HG02610 (cell line): Measurements from ENCODE around the gene ISLR2.

Source experiments
- ATAC-seq: cut with Tn5 transposase; IDR thresholded peaks from one replicate; pipeline ENCODE4 v1.9.1; 2021; ENCODE audit warnings: mild to moderate bottlenecking, moderate library complexity; ENCODE audit not compliant: unreplicated experiment

The ISLR2 gene

DNA sequence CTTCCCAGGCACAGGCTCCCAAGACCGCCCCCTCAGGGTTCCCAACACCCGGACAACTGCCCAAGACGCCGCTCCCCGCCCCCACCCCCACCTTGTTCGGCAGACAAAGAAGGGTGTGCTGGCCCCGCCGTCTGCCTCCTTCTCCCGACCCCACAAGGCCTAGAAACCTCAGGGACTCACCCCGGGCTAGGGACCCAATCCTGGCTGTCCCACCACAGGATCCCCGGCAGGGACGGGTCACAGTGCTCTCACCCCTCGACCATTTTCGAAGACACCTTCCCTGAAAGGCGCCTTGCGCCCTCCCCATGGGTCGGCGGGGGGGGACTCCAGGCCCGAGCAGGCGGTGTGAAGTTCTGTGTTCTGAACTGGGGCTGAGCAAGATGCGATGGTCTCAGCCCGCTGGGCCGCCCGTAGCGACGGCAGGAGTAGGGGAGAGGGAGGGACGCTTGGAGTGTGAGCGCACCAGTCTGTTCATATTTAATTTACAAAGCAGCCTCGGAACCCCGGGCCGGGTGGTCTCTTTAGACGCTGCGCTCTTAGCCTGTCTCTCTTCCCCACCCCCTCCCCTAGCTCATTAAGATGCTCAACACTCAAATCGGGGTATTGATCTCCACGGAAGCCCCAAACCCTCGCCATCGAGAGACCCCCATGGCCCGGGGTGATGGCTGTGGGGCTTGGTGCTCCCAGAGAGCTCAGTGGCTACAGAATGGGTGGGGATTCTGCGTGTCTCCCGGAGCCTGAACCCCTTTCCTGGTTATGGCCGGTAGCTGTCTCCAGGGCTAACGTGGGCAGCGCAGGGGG is 1.4 kb upstream of the ISLR2 start:
- ATAC-seq = no peak

DNA sequence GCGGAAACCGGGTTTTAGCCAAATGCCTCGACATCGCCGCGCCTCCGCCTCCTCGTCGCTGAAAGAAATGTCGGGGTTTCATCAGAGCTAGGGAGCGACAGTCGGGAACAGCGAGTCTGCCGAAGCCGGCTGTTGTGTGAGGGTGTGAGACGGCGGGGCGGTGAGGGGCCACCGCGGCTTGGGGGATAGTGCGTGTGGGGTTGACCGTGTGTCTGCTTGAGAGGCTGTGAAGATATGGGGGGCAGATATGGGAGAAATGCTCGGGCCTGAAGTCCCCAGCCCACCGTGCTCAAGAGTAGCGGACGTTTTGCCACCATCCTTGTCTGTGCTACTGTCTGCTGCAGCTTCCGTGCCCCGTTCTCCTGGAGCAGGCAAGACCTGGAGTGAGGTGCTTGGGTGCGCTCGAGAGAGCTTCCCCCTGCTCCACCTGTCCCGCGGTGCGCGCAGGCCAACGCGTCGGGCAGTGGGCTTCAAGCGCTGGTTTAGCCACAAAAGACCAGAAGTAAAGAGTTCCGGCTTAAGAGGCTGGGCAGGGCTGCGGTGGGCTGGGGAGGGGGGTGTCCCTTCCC is 716 bp upstream of the ISLR2 start:
- ATAC-seq = no peak

DNA sequence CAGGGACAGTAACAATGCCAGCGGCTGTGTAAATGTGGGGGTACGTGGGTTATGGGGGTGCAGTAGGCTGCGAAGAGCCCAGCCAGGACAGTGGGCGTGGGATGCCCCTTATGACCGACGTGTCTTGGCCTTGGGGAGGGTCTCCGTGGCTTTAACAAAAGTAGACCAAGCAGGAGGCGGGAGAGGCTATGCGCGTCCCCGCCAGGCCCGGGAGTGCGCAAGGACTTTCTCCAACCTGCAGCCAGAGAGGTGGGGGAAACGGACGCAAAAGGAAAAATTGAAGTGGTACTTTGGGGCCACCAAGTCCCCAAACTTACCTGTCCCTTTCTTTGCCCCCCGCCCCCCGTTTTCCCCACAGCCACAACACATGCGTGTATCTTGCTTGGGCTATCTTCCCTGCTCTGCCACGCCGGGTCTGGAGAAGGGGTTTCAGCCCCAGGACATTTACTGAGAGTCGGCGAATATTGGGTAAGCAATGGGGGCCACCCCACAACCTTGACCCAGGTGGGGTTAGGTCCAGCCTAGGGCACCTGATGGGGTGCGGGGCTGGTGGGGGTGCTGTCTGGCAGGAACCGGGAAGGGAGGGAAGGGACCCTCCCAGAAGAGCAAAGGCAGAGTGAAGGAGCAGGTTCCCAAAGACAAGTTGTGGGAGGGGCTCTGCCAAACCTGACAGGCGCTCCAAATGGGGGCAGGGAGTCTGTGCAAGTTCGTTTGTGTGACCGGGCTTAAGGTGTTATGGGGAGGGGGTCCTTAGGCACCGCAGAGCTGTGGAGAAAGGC is 652 bp downstream of the ISLR2 start:
- no peak for ATAC-seq

DNA sequence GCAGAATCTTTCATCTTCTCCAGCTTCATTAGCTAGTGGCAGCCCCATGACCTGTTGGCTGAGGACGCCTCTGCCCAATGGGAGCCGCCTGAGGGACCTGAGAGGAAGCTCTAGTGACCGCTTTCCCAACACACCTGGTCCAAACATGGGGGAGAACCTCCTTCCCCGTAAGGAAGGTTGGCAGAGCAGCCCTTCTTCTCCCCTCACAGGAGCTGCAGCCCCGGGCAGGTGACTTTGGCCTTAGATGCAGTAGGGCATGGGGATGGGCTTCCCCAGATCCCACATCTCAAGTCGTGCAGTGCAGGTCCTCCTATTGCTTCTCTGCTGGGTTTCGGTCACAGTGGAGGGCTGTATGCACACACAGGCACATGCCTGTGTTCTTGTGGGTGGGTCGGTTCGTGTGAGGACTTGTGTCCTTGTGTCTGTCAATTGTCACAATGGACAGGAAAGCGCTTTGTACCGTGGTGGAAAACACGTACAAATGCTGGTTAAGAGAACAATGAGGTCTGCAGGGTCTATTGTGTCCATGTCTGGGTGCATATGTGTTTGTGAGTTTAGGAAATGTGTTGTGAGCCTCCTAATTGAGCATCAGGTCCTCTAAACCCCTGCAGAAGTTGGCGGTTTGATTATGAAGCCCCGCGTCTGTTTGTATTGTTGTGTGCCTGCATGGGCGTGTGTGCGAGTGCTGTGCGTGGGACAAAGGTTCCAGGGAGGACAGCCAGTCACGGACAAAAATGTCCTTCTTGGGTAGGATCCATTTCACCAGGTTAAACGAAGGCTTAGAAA is 1.4 kb downstream of the ISLR2 start:
- ATAC-seq = no peak

DNA sequence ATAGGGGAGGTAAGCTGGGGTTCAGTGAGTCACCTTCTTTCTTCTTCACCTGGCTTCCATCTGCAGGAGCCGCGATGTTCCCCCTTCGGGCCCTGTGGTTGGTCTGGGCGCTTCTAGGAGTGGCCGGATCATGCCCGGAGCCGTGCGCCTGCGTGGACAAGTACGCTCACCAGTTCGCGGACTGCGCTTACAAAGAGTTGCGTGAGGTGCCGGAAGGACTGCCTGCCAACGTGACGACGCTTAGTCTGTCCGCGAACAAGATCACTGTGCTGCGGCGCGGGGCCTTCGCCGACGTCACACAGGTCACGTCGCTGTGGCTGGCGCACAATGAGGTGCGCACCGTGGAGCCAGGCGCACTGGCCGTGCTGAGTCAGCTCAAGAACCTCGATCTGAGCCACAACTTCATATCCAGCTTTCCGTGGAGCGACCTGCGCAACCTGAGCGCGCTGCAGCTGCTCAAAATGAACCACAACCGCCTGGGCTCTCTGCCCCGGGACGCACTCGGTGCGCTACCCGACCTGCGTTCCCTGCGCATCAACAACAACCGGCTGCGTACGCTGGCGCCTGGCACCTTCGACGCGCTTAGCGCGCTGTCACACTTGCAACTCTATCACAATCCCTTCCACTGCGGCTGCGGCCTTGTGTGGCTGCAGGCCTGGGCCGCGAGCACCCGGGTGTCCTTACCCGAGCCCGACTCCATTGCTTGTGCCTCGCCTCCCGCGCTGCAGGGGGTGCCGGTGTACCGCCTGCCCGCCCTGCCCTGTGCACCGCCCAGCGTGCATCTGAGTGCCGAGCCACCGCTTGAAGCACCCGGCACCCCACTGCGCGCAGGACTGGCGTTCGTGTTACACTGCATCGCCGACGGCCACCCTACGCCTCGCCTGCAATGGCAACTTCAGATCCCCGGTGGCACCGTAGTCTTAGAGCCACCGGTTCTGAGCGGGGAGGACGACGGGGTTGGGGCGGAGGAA is 2.6 kb downstream of the ISLR2 start:
- no peak for ATAC-seq

DNA sequence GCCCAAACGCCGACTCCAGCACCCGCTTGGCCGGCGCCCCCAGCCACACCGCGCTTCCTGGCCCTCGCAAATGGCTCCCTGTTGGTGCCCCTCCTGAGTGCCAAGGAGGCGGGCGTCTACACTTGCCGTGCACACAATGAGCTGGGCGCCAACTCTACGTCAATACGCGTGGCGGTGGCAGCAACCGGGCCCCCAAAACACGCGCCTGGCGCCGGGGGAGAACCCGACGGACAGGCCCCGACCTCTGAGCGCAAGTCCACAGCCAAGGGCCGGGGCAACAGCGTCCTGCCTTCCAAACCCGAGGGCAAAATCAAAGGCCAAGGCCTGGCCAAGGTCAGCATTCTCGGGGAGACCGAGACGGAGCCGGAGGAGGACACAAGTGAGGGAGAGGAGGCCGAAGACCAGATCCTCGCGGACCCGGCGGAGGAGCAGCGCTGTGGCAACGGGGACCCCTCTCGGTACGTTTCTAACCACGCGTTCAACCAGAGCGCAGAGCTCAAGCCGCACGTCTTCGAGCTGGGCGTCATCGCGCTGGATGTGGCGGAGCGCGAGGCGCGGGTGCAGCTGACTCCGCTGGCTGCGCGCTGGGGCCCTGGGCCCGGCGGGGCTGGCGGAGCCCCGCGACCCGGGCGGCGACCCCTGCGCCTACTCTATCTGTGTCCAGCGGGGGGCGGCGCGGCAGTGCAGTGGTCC is 3.5 kb downstream of the ISLR2 start:
- ATAC-seq = no peak

DNA sequence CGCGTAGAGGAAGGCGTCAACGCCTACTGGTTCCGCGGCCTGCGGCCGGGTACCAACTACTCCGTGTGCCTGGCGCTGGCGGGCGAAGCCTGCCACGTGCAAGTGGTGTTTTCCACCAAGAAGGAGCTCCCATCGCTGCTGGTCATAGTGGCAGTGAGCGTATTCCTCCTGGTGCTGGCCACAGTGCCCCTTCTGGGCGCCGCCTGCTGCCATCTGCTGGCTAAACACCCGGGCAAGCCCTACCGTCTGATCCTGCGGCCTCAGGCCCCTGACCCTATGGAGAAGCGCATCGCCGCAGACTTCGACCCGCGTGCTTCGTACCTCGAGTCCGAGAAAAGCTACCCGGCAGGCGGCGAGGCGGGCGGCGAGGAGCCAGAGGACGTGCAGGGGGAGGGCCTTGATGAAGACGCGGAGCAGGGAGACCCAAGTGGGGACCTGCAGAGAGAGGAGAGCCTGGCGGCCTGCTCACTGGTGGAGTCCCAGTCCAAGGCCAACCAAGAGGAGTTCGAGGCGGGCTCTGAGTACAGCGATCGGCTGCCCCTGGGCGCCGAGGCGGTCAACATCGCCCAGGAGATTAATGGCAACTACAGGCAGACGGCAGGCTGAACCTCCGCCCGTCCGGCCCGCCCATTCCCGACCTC is 4.1 kb downstream of the ISLR2 start:
- no peak for ATAC-seq

DNA sequence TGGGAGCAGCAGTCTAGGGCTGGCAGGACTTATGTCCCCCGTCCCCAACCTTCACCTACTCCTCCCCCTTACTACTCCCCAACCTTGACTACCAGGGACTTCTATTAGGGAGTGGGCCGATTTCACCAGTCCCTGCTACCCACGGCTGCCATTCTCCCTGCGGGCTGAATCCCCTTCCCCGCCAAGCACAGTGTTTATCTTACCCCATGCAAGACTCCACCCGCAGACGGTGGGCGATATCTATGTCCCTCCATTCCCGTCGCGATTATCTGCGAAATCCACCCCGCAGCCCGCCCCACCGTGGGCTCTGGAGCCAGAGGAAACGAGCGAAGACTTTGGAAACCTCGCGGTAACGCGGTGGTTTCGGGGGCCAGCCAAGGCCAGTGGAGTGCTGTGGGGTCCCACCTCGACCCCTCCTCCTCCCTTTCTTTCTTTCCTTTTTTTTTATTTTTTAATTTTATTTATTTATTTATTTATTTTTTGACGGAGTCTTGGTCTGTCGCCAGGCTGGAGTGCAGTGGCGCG is 4.7 kb downstream of the ISLR2 start:
- ATAC-seq = no peak

DNA sequence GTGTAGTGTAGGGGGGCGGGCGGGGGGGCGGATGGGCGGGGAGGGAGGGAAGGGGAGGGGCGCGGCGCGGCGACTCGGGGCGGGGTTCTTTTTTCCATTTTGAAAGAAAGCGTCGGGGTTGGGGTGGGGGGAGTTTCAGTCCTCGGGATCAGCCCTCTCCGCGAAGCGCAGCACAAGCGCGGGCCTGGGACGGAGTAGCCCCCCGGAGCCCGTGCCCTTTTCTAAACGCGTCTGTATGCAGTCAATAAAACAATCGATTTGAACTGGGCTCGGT is 6.1 kb downstream of the ISLR2 start:
- no peak for ATAC-seq

DNA sequence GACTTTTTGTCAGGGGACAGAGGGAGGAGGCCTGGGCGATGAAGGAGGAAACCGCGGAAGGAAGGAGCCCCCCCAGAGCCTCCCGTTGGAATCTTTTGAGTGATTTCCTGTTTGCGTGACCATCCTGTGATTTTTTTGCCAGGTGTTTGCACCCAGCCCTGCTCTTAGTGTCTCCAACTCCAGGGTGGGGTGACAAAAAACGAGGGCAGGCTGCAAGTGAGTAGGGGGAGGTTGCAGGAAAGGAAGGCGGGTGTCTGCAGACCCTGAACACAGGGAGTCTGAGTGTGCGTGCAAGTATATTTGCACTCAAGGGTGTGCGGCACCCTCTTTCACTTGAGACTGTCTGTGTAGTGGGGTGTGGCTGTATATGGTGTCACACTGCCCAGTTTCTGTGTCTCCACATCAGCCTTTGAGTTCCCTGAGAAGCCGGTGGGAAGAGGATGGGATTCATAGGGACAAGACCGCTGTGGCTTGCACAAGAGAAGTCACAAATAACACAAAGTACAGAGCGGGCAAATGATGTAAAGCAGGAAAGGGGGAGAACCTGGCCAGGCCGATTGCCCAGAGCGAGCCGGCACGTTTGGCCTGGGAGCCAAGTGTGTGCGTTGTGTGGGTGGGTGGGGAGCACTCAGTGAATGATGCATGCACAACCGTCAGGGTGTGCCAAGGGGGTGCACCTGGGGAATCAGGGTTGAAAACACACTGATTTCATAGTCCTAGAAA is 6.6 kb downstream of the ISLR2 start:
- no peak for ATAC-seq

DNA sequence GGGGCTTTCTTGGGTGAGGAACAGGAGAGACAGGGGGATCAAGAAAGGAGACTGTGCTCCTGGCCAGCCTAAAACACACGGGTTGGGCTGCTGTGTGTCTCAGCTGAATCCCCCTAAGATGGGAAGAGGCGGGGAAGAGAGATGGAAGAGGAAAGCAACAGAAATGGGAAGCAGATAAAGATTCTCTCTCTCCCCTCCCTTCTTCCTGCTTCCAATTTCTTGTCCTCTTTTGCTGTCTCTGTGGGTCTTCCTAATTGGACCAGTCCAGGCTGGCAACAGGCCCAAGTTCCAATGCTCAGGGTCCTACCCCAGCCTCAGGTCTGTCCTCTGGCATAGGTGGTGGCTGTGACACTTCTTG is 7.1 kb downstream of the ISLR2 start:
- no peak for ATAC-seq

DNA sequence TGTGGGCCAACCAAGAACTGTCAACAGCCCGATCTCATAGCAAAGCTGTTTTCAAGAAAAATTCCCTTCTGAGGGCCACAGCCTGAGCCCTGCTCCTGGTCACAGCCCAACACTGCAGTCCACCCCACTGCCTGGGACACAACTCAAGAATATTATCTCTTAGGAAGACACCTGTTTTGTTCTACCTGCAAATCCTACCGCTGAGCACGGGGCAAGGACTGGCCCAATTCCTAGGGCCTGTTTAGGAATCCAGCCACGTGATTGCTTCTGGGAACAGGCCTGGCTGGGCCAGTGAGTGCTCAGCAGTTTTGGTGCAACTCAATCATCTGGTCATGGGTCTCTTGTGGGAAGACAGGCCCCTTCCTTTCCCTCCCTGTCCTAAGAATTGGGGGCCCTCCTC is 8.3 kb downstream of the ISLR2 start:
- no peak for ATAC-seq

DNA sequence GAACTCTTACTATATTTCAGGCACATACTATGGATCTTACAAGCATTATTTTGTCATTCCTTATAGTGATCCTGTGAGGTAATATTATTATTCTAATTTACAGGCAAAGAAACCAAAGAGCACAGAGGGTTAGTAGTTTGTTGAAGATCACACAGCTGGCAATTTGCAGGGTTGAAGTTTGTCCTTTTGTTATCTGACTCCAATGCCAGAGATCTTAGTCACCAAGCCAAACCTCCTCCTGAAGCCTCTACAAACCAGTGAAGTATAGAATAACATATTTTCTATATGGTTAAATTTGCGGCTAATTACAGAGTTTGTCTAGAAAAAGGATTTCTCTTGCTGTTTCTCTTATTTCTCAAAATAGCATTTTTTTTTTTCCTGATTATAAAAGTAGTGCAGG is 11.2 kb downstream of the ISLR2 start:
- ATAC-seq = no peak

DNA sequence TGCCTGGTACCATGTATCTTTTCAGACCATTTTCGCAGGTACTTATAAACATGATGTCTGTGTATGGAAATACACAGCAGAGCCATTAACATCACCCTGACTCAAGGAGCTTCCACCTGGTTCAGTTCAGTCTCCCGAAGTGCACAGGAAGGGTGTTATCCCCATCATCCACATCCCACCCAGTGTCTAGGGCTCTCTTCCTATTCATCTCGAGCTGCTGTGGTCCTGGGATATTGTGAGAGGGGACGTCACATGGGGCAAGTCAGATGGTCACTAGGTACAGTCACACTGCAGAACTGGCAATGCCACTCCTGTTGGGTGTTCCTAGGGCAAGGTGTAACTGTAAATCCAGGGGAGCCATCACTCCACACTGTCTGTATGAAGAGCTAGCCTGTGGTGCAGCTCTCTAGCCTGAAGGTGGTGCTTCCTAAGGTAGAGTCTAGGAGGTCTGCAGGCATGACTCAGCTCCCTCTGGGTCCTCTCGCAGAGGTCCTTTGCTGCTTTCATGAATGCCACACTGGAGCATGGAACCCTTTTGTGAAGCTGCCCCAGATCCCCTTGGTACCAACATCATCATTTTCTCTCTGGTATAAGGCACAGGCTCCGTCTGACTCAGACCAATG is 13.9 kb downstream of the ISLR2 start:
- no peak for ATAC-seq

DNA sequence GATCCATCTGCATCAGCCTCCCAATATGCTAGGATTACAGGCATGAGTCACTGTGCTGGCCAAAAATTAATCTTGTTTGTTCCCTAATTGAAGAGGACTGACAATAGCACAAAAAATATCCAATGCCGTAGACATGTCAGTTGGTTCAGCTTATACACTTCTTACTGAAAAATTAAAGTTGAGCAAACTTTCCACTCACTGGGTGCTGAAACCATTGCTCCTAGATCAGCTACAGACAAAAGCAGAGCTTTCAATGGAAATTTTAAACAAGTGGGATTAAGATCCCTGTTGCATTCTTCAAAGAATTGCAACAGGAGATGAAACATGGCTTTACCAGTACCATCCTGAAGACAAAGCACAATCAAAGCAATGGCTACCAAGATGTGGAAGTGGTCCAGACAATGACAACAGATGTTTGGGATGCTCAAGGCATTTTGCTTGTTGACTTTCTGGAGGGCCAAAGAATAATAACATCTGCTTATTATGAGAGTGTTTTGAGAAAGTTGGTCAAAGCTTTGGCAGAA is 16.0 kb downstream of the ISLR2 start:
- ATAC-seq = no peak

DNA sequence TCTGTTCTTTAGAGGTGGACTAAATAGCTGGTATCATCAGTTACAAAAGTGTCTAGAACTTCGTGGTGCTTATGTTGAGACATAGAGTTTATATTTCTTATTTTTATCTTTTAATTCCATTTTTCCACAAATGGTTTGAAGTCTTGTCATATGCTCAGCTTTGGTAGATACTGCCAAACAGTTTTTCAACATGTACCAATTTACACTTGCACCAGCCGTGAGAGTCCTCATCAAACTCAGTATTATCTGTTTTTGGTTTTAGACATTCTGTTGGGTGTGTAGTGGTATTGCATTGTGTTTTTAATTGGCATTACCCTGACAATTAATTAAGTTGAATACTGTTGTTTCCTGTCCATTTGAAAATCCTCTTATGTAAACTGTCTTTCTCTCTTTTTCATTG is 16.7 kb downstream of the ISLR2 start:
- no peak for ATAC-seq

DNA sequence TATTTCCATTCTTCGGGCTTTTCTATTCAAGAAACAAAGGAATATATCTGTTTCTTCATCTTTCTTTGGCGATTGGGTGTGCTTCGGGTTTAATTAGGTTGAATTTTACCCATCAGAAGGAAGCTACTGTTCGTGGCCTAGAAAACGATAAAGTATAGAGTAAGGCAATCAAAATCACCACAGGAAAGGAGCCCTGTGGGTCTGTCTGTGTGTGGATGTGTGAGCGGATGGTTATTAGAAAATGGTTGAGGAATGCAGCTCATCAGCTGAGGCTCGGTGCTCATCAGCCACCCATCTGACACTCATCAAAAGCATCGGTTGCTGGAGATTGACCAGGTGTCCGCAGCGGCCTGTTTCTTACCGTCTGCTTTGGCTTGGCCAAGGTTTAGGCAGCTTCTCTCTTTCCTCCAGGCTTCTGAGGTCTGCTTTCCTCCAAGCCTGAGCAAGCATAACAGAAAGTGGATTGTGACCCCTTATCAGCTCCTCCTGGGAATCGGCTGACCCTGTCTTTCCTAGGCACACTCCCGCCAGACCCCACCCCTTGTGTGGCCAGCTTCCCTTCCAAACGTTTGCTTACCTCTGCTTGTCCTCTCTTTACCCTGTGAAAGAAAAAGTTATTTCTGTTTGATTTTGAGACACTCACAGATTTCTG is 25.5 kb downstream of the ISLR2 start:
- no peak for ATAC-seq
